Activated naive CD4-positive, alpha-beta T cell (primary cell): ENCODE measurements around the gene SLF2.

Experiments
- DNase-seq, 4 experiments: peaks; one replicate each; lab custom pipeline; 2025; lab: John Stamatoyannopoulos, UW

Gene SLF2

DNA sequence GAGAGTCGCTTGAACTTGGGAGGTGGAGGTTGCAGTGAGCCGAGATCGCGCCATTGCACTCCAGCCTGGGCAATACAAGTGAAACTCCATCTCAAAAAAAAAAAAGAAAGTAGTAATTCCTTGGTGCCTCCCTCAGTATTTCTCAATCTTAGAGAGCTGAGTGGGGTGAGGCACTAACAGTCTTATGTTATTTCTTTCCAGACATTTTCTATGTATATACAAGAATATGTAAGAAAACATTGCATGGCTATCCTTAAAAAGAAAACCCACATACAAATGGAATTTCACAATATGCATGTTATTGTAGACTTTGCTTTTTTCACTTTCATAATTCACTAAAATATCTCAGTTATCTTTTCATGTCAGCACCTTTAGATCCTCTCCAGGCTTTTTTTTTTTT, 13.6 kb upstream of the SLF2 start:
- DNase-seq, result no peak

DNA sequence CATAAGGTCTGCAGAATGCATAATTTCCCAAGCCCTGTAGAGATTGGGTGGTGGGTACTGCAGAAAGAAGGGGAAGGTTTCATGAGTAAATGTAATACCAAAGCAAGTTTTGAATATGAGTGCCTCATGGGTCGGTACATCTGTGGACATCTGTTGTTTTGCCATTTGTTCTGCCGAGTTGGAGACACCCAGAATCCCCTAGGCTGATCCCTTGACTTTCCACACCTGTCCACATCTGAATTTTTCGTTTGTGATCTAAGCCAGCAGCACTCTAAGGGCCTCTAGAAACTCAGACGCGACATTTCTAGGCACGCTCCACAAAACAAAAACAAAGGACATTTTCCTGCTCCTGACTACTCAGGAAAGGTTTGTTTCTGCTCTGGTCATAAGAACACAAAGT, 11.7 kb upstream of the SLF2 start:
- no peak for DNase-seq

DNA sequence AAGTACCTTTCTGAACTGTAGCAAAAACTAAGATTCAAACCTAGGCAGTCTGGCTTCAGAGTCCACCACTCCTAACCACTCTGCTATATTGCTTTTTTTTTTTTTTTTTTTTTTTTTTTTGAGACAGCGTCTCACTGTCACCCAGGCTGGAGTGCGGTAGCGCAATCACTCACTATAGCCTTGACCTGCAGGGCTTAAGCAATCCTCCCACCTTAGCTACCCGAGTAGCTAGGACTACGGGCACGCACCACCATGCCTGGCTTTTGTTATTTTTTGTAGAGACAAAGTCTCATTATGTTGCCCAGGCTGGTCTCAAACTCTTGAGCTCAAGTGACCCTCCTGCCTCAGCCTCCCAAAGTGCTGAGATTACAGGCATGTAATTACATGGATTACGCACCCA, 10.1 kb upstream of the SLF2 start:
- no peak for DNase-seq

DNA sequence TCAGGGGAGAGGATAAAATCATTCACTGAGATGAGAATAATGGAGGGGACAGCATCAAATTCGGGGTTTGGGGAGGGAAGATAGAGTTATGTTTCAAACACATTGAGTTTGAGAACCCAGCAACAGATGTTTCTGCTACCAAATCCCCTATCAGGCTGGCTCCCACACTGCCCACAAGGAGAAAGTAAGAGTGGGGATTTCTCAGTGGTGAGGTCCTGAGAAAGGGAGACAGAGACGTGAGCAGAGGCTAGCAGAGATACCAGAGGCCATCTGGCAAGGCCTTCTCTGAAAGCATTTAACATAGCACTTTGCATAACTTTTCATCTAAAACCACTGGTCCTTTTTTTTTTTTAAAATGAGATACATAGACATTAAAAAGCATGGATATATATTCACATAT, 7.8 kb upstream of the SLF2 start:
- no peak for DNase-seq

DNA sequence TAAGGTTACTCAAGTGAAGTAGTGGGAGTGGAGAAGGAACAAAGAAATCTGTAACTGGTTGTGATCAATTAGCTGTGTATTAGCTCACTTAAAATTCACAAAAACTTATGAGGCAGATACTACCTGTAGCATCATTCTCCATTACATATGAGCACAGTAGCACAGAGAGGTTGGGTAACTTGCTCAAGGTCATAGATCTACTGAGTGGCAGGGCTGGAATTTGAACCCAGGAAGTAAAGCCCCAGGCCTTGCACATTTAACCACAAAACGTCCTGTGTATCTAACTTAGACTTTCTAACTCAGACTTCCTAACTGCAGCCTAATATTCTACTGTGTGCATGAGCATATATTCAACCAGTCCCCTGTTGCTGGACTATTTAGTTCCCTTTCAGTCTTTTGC, 5.6 kb upstream of the SLF2 start:
- DNase-seq, result no peak

DNA sequence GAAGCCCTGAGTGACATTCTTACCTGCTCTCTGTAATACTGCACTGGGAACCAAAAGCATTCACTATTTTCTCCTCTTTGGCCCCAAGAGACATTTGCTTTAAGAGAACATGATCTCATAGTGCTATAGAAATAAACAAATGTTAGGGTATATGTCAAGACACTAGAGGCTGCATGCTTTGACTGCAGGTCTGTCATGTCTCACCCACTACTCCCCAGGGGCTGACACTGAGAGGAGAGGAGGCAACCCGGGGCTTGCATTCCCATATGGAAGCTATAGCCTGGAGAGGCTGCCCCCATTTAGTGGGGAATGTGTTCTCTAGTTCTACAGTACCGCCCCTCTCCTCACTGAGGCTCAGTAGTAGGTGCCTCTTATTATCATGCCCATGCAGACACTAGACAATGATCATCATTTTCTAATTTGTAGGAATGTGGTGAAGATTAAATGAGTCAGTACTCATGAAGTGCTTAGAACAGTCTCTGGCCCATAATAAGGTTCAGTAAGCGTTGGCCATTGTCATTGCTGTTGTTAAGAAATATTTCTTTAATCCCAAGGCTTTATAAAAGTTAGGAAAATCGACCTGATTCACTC, 4.9 kb upstream of the SLF2 start:
- no peak for DNase-seq

DNA sequence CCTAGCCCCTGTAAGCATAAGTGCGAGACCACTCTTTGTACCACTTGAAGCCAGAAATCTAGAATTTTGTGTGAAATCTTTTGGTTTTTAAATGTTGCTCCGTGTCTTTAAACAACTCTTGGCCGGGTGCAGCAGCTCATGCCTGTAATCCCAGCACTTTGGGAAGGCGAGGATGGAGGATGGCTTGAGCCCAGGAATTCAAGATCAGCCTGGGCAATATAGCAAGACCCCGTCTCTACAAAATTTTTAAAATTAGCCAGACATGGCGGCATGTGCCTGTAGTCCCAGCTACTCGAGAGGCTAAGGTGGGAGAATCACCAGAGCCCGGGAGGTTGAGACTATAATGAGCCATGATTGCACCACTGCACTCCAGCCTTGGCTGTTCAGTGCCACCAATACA, 4.4 kb upstream of the SLF2 start:
- no peak for DNase-seq

DNA sequence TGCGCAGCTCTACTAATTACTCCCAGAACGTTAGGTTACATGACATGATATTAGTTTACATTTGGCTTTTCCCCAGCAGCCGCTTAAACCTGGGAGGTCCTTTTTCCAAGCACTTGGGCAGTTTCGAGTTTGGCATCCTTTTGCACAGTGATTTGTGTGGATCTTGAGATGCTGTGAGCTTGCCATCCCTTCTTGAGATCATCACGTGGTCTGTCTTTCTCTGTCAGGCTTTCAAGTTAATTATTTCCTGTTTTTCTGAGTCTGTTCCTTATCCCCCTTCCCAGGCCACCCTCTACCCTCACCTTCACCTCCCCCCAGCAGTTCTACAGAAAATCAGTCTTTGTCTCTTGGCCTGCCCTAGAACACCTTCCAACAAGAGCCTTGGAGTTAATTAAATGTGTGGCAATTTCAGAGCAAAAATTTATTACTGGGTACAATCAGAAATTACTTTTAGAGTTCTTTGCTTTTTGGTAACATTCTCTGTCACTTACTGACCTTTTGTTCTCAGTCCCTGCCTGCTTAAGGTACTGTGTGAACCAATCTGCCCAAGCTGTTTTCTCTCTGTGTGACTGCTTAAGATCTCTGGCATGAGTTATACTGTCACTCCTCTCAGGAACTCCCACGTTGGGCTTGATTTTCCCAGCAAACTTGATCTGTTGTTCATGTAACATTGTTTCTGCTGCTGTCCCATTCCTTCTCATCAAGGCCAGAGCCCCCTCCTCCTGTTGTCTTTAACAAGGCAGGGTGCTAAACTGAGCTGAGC, 3.1 kb upstream of the SLF2 start:
- no peak for DNase-seq

DNA sequence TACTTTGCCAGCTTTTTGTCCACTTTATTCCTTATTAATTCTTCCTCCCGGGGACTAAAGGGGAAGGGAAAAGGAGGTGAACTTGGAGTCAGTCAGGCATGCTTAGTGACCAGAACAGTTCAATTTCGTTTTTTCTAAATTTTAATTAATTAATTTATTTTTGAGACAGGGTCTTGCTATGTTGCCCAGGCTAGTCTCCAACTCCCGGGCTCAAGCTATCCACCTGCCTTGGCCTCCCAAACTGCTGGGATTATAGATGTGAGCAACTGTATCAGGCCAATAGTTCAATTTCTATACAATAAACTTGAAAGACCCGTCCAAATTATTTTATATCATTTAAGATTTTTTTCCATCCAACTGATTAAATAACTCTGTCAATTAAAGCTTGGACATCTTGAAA, 1.3 kb upstream of the SLF2 start:
- no peak for DNase-seq

DNA sequence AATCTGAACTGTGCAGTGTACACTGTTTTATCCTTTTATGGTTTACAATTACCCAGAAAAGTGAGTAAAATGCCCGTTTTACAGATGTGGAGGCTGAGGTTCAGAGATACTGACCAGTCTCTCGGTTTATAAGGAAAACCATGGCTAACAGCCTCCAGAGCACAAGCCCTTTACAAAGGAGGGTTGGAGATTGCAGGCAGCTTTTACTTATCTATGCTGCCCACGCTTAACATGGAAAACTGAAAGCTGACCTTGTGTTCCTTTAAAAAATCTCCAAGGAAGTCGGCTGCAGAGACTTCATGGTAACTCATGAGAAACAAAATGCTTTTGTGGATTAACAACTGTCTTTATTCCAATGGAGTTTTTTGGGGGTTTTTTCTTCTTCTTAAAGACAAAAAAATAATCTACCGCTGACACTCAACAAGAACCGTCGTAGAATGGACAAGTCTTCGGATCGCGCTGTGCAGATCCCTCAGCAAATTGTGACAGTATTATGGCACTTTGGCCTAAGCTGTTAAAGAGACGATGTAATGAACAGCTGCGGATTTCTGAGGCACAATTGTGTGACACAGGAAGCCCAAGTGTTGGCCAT, 654 bp upstream of the SLF2 start:
- DNase-seq, result no peak

DNA sequence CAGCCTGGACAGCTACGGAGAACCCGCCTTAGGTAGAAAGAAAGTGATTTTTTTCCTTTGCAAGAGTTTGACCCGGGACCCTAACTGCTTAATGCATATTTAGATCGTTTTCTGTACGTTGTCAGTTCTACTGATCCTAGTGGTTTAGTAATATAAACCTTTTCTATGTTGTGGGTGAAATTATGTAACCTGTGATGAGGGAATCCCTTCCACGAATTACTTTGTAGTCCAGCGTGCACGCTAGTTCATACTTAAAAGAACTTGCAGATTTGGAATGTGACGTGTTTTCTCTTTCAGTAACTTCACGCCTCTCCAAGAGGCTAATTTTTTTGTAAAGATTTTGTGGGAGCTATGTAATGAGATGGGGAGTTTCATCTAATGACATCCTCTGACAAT, 705 bp downstream of the SLF2 start:
- DNase-seq, result no peak

DNA sequence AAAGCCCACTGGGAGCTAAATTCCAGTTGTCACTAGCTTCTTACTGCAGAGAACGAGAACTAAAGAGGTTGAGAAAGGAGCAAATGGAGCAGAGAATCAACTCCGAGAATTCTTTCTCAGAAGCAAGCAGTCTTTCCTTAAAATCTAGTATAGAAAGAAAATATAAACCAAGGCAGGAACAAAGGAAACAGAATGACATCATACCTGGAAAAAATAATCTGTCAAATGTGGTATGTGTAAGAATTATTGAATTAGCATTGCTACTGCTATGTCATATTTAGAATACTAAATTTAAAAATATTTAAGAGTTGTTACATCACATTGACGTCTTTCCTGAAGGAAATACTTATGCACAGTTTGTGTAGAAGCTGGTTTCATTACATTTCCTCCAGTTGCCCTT, 4.3 kb downstream of the SLF2 start:
- DNase-seq, result no peak

DNA sequence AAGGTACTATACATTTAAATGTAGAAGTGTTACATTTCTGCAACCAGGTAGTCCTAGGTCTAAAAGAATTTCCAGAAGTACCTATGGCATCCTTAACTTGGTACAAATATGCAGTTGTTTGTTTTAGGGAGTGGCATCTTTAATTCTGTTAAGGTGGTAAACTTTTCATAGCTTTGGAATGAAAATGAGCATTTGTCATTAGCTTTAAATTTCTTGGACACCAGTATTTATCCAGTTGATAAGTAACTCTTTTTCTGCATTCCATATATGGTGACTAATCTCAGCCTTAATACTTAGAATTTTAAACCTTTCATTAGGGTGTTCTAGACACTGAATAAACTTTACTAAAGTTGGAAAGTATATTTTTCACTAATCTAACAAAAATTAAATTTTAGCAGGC, 10.8 kb downstream of the SLF2 start:
- no peak for DNase-seq

DNA sequence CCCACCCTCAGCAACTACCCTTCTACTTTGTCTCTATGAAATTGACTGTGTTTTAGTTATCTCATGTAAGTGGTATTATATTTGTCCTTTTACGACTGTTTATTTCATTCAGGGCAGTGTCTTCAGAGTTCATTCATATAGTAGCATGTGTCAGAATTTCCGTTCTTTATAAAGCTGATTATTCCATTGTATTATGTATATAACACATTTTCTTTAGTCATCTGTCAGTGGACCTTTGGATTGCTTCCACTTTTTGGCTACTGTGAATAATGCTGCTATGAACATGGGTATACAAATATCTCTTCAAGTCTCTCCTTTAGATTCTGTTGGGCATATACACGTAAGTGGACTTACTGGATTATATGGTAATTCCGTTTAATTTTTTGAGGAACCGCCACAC, 14.5 kb downstream of the SLF2 start:
- DNase-seq, result no peak

DNA sequence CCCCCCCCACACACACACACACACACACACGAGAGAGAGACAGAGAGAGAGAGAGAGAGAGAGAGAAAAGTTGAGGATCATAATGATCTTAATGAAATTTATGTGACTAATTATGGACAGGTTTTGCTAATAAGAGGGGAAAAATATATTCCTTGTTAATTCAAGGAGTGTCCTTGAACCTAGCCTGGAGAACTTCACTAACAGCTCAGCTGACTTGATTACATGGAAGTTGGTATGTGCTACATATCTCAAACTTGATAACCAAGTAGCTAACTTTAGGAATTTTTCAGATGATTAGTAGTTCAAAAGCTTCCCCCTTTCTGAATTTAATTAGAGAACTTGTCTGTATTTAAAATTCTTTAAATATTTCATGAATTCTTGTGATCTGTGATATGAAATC, 15.3 kb downstream of the SLF2 start:
- no peak for DNase-seq

DNA sequence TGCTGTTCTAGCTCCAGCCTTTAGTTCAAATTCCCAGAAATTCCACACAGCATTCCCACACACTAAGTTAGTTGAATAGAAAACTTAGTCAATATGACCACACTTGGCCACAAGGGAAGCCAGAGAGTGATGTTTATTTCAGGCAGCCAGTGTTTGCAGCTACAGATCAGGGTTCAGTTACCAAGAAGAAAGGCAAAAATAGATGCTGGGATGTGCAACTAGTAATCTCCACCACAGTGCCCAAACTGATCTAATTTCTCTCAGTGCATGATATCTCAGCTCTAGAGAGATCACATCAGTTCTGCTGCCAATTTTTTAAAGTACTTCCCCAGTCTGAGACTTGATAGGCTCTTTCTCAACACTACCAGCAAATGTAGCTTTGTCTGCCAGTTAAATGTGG, 17.6 kb downstream of the SLF2 start:
- DNase-seq, result no peak

DNA sequence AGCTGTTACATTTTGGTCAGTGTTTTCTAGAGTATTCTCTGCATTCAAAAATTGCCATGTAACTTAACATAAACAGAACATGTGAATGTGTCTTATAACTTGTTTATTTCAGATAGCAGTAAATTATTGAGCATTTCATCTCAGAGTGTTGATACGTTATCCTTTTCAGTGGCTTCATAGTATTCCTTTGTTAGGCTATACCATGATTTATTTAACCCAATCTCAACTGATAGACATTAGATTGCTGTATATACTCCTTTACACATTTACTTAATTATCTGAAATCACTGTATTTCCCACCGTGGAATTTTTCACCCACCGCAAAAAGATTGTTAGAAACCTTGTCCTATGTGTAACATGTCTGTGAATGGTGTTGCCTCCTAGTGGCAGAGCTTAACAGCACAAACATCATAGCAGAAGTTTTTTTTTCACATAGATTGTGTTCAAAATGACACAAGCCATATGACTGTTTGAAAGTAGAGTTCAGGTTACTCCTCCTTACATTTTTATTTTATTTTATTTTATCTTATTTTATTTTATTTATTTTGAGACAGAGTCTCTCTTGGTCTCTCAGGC, 21.4 kb downstream of the SLF2 start:
- DNase-seq, result no peak

DNA sequence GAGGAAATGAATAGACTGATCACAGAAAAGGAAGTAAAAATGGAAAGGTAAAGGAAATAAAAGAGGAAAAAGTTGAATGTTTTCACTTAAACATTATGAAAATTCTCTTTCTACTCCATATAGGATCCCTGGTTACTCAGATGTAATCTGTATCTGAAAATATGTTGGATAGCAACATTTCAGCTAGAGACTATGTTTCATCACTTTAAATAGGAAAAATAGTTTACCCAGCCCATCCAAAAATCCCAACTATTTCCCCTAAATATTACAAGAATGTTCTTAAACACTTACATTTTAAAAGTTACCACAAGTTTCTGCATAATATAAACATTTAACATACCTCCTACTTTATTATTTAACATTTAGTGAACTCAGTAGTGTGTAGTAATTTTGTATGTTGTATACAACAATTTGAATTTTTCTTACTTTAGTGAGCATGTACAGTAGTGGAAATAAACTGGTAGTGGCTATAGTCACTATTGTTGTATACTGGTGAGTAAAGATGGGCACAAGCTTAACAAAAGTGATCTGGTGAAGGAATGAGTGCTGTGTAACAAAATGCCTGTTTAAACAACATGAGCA, 27.1 kb downstream of the SLF2 start:
- DNase-seq, result no peak

DNA sequence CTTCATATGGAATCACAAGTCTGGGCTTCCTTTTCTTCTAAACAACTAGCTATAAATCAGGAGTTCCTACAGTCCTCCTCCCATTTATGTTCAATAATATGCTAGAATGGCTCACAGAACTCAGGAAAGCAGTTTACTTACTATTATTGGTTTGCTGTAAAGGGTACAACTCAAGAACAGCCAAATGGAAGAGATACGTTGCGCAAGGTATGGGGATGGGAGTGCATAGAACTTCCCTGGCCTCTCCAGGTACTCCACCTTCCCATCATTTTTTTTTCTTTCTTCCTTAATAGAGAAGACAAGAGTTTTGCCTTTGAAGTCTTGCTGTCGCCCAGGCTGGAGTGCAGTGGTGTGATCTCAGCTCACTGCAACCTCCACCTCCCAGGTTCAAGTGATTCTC, 29.5 kb downstream of the SLF2 start:
- DNase-seq, result no peak

DNA sequence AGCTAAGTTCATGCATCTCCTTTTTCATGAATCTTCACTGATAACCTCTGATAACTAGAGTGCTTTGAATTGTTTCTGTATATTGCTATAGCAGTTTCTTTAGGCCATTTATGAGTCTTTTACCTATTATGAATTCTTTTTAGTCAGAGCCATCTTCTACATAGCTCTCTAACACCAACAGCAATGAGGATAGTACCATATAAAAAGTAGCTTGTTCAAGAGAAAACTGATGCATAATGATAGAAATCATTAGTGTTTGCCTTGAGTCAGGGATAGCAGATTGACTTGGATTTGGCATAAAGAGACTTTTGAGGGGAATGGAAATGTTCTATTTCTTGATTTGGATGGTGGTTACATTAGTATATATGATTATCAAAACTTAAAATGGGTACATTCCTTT, 30.7 kb downstream of the SLF2 start:
- DNase-seq, result no peak

DNA sequence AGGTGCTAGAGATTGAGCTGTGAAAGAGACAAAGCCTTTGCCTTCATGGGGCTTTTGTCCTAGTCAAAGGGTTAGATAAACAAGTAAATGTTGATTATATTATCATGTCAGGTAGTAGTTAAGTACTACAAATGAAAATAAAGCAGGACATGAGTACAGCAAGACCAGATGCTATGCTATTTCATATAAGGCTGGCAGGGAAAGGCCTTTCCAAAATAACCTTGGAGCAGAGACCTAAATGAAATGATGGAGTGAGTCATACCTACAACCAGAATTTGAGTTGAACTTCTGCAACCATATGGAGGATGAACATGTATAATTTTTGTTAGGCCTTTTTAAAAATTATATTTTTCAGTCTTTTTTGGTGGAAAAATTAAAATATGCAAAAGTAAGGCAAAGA, 33.0 kb downstream of the SLF2 start:
- DNase-seq, result no peak

DNA sequence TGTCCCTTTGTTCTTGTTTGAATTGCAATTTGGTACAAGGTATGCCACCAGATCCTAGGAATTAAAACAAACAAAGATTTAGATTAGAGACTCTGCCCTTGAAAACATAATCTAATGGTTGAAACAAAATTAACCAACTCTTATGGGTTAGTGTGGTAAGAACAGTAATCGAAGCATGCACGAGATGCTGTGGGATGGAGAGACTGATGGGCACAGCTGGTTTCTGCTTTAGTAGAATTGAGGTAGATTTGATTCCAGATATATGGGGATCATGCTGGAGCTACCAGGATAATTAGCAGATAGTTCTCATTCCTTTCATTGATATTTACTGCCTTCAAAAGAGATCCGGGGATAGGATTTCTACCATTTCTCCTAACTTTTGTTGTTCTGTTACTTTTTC, 36.2 kb downstream of the SLF2 start:
- no peak for DNase-seq

DNA sequence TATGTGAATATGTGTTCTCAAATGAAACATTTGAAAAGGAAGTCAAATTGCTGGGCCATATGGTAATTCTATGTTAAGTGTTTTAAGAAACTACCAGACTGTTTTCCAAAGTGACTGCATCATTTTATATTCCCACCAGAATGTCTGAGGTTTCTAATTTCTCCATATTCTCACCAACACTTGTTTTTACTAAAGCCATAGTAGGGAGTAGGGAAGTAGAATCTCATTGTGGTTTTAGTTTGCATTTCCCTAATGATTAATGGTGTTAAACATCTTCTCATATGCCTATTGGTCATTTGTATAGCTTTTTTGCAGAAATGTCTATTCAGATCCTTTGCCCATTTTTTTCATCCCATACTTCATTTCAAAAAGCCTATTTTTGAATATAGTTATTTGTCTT, 47.5 kb downstream of the SLF2 start:
- DNase-seq, result no peak
